K562 (cell line): Measurements from ENCODE around the gene RNF103. TPM values are rescaled to one million over a fixed set of nuclear protein-coding genes. Genes with fewer than 3 reads are reported as not detected.

Experiments used
- EP400 ChIP-seq: fragments of 450-650 bp; IDR thresholded peaks from 2 replicates; pipeline ENCODE4 v1.6.1; 2017; ENCODE audit warnings: antibody characterized with exemption, mild to moderate bottlenecking, moderate library complexity
- FOXM1 ChIP-seq, 2 experiments: fragments of 450-650 bp in 1 of 2; sonication (generic) in 1 of 2; formaldehyde crosslinking in 1 of 2; IDR thresholded peaks; 2 replicates each; pipeline versions ENCODE4 v1.6.1 to v1.9.0; 2017 to 2022; ENCODE audit warnings: low read depth in 2 of 2, mild to moderate bottlenecking in 2 of 2, missing genetic modification reagents in 1 of 2, moderate library complexity in 1 of 2
- IFI16 ChIP-seq: fragments of 250-450 bp; sonication (Bioruptor Pico); IDR thresholded peaks from 2 replicates; pipeline ENCODE4 v2.1.2; 2022; ENCODE audit warnings: mild to moderate bottlenecking, inconsistent platforms
- NR1H2 ChIP-seq: sonication (generic); formaldehyde crosslinking; IDR thresholded peaks from 2 replicates; pipeline ENCODE4 v1.4.0; 2020; ENCODE audit warnings: mild to moderate bottlenecking, missing genetic modification reagents
- NRF1 ChIP-seq, 2 experiments: fragments of 450-650 bp; IDR thresholded peaks in 1 of 2; conservative IDR thresholded peaks in 1 of 2; 2 replicates each; pipeline ENCODE4 v1.6.1; 2014; ENCODE audit warnings: mild to moderate bottlenecking in 2 of 2
- SIN3A ChIP-seq, 2 experiments: fragments of 150-350 bp in 1 of 2; IDR thresholded peaks; 2 replicates each; pipeline ENCODE4 v1.6.1; 2011 to 2016; ENCODE audit warnings: borderline replicate concordance in 2 of 2, low read depth in 2 of 2, low read length in 2 of 2, mild to moderate bottlenecking in 2 of 2, moderate library complexity in 2 of 2; ENCODE audit not compliant: control insufficient read depth in 1 of 2
- SIRT6 ChIP-seq: IDR thresholded peaks from one replicate; pipeline ENCODE4 v1.6.1; 2012; ENCODE audit warnings: low read depth, mild to moderate bottlenecking, control low read depth, inconsistent platforms, low read length, moderate library complexity
- SRSF3 ChIP-seq: fragments of 200-400 bp; formaldehyde crosslinking; IDR thresholded peaks from 2 replicates; pipeline ENCODE4 v1.6.1; 2016; ENCODE audit warnings: mild to moderate bottlenecking, low read length, moderate library complexity; ENCODE audit not compliant: insufficient read depth
- ZNF134 ChIP-seq: fragments of 250-450 bp; sonication (Bioruptor Pico); conservative IDR thresholded peaks from 2 replicates; pipeline ENCODE4 v1.4.0; 2020
- ZNF274 ChIP-seq: IDR thresholded peaks from 2 replicates; pipeline ENCODE4 v1.6.1; 2011; ENCODE audit warnings: low read depth, mild to moderate bottlenecking, low read length, moderate library complexity, borderline replicate concordance
- ZNF311 ChIP-seq: fragments of 250-450 bp; sonication (Bioruptor Pico); IDR thresholded peaks from 2 replicates; pipeline ENCODE4 v1.4.0; 2020; ENCODE audit warnings: mild to moderate bottlenecking, moderate library complexity
- polyA plus RNA-seq, 8 experiments: library from polyadenylated mRNA; depleted of rRNA in 4 of 8; stranded (reverse) in 5 of 8; unstranded in 3 of 8; fragments of >200 nt; fragmentation: Nextera tagmentation in 2 of 8; fragmentation: Illumina TruSeq in 1 of 8; extraction: Ambion mirVana in 2 of 8; extraction: Trizol in 1 of 8; gene quantifications; 2 replicates each; pipeline versions ENCODE4 v1.2.1 to v1.2.3, GENCODE V29; 2011 to 2014; ENCODE audit warnings: inconsistent platforms in 1 of 8, missing spikeins in 1 of 8
- total RNA-seq, 7 experiments: library from RNA; depleted of rRNA in 6 of 7; stranded (reverse); fragments of >200 nt in 6 of 7; fragmentation: Illumina TruSeq in 2 of 7; extraction: Trizol in 2 of 7; gene quantifications; 2 replicates each; pipeline versions ENCODE4 v1.2.1 to v1.2.3, GENCODE V29; 2011 to 2021; ENCODE audit warnings: low replicate concordance in 1 of 7
- TF ChIP-seq, protein P1 (sequence below): sonication (generic); formaldehyde crosslinking; IDR thresholded peaks from 2 replicates; pipeline ENCODE4 v1.8.0; 2022; ENCODE audit warnings: mild to moderate bottlenecking, missing genetic modification reagents
- TF ChIP-seq, protein P2 (sequence below): fragments of 450-650 bp; IDR thresholded peaks from 2 replicates; pipeline ENCODE4 v1.6.1; 2017; ENCODE audit warnings: antibody characterized with exemption, mild to moderate bottlenecking
- TF ChIP-seq, protein P3 (sequence below): sonication (generic); formaldehyde crosslinking; IDR thresholded peaks from 2 replicates; pipeline ENCODE4 v1.4.0; 2020; ENCODE audit warnings: mild to moderate bottlenecking, missing genetic modification reagents
- TF ChIP-seq, protein P4 (sequence below): fragments of 450-650 bp; IDR thresholded peaks from 2 replicates; pipeline ENCODE4 v1.6.1; 2018; ENCODE audit not compliant: partially characterized antibody

Gene RNF103
- total and polyA plus RNA-seq, 9 of the 15 experiments (the other 6 are each of a cell fraction or from before 2014, with no cell fraction given), result 1.2 to 6.8 (median 4.6) TPM

DNA sequence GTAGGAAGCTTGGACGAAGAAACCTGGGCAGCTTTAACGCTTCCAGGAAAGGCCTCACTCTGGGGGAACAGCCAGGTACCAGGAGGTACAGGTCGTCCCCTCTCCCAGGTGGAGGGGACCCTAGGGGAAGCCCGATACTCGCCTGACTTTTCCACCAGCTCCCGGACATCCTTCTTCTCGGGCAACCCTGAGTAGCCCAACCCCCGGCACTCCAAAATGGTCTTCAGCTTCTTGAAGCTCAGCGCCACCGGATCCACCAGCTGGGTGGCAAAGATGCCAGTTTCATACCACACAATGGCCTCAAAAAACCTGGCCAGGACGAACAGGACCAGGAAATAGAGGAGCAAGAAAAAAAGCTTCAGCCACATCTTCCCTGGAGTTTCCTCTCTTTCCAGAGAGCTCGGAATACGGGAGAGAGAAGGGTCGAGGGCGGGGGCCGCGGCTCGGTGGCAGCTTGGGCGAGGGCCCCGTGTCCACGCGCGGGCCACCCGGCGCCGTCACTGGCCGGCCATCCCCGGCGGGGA lies 1.1 kb downstream of the RNF103 start (continued):
- no peak for TF ChIP-seq SRSF3
- TF ChIP-seq SIN3A (IDR thresholded peaks at IDR 0.05; ENCODE audit: borderline replicate concordance in 2 of 2, control insufficient read depth in 1 of 2, low read depth in 2 of 2, low read length in 2 of 2), result peak in 1 of 2 experiments; percentile 52; a peak in 1 of 4 replicates
- TF ChIP-seq ZNF274, result no peak
- TF ChIP-seq, protein P1, sequence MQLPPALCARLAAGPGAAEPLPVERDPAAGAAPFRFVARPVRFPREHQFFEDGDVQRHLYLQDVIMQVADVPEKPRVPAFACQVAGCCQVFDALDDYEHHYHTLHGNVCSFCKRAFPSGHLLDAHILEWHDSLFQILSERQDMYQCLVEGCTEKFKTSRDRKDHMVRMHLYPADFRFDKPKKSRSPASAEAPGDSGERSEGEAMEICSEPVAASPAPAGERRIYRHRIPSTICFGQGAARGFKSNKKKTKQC (CRISPR knock-in tag), result 0 out of 2 replicates have a peak, but pooled peaks have one; percentile 25
- no peak for TF ChIP-seq SIRT6
- TF ChIP-seq, protein P2, sequence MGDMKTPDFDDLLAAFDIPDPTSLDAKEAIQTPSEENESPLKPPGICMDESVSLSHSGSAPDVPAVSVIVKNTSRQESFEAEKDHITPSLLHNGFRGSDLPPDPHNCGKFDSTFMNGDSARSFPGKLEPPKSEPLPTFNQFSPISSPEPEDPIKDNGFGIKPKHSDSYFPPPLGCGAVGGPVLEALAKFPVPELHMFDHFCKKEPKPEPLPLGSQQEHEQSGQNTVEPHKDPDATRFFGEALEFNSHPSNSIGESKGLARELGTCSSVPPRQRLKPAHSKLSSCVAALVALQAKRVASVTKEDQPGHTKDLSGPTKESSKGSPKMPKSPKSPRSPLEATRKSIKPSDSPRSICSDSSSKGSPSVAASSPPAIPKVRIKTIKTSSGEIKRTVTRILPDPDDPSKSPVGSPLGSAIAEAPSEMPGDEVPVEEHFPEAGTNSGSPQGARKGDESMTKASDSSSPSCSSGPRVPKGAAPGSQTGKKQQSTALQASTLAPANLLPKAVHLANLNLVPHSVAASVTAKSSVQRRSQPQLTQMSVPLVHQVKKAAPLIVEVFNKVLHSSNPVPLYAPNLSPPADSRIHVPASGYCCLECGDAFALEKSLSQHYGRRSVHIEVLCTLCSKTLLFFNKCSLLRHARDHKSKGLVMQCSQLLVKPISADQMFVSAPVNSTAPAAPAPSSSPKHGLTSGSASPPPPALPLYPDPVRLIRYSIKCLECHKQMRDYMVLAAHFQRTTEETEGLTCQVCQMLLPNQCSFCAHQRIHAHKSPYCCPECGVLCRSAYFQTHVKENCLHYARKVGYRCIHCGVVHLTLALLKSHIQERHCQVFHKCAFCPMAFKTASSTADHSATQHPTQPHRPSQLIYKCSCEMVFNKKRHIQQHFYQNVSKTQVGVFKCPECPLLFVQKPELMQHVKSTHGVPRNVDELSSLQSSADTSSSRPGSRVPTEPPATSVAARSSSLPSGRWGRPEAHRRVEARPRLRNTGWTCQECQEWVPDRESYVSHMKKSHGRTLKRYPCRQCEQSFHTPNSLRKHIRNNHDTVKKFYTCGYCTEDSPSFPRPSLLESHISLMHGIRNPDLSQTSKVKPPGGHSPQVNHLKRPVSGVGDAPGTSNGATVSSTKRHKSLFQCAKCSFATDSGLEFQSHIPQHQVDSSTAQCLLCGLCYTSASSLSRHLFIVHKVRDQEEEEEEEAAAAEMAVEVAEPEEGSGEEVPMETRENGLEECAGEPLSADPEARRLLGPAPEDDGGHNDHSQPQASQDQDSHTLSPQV, result 0 out of 2 replicates have a peak, but pooled peaks have one; percentile 17
- 0 out of 2 replicates have a peak, but pooled peaks have one; percentile 63 for TF ChIP-seq NR1H2 (CRISPR knock-in tag)
- TF ChIP-seq NRF1 (conservative IDR thresholded peaks at IDR 0.05 in 1 of 2, IDR thresholded peaks at IDR 0.05 in 1 of 2), result 0 out of 4 replicates have a peak, but pooled peaks have one; percentile 34 to 43
- TF ChIP-seq, protein P3, sequence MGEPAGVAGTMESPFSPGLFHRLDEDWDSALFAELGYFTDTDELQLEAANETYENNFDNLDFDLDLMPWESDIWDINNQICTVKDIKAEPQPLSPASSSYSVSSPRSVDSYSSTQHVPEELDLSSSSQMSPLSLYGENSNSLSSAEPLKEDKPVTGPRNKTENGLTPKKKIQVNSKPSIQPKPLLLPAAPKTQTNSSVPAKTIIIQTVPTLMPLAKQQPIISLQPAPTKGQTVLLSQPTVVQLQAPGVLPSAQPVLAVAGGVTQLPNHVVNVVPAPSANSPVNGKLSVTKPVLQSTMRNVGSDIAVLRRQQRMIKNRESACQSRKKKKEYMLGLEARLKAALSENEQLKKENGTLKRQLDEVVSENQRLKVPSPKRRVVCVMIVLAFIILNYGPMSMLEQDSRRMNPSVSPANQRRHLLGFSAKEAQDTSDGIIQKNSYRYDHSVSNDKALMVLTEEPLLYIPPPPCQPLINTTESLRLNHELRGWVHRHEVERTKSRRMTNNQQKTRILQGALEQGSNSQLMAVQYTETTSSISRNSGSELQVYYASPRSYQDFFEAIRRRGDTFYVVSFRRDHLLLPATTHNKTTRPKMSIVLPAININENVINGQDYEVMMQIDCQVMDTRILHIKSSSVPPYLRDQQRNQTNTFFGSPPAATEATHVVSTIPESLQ, result 0 out of 2 replicates have a peak, but pooled peaks have one; percentile 74
- TF ChIP-seq FOXM1 (IDR thresholded peaks at IDR 0.05; ENCODE audit: low read depth), result no peak
- TF ChIP-seq FOXM1 (CRISPR knock-in tag; IDR thresholded peaks at IDR 0.05; ENCODE audit: low read depth), result no peak
- 0 out of 2 replicates have a peak, but pooled peaks have one; percentile 4 for TF ChIP-seq EP400
- TF ChIP-seq IFI16 (CRISPR knock-in tag), result no peak
- peak; percentile 63; the same call in 1 of the 2 replicates for TF ChIP-seq ZNF134 (CRISPR knock-in tag)
- TF ChIP-seq, protein P4, sequence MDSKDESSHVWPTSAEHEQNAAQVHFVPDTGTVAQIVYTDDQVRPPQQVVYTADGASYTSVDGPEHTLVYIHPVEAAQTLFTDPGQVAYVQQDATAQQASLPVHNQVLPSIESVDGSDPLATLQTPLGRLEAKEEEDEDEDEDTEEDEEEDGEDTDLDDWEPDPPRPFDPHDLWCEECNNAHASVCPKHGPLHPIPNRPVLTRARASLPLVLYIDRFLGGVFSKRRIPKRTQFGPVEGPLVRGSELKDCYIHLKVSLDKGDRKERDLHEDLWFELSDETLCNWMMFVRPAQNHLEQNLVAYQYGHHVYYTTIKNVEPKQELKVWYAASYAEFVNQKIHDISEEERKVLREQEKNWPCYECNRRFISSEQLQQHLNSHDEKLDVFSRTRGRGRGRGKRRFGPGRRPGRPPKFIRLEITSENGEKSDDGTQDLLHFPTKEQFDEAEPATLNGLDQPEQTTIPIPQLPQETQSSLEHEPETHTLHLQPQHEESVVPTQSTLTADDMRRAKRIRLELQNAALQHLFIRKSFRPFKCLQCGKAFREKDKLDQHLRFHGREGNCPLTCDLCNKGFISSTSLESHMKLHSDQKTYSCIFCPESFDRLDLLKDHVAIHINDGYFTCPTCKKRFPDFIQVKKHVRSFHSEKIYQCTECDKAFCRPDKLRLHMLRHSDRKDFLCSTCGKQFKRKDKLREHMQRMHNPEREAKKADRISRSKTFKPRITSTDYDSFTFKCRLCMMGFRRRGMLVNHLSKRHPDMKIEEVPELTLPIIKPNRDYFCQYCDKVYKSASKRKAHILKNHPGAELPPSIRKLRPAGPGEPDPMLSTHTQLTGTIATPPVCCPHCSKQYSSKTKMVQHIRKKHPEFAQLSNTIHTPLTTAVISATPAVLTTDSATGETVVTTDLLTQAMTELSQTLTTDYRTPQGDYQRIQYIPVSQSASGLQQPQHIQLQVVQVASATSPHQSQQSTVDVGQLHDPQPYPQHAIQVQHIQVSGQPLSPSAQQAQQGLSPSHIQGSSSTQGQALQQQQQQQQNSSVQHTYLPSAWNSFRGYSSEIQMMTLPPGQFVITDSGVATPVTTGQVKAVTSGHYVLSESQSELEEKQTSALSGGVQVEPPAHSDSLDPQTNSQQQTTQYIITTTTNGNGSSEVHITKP, result no peak
- no peak for TF ChIP-seq ZNF311
